ENCODE results near the gene S100B. TPM values are rescaled to one million over a fixed set of nuclear protein-coding genes. Genes with fewer than 3 reads are reported as not detected.

The S100B gene
- total and polyA plus RNA-seq, 4 donors, result 0.79 to 1.4 (median 1.1) TPM

- TF ChIP-seq REST (IDR thresholded peaks at IDR 0.05), result no peak
- no peak for TF ChIP-seq ATF3 (IDR thresholded peaks at IDR 0.05)
- no peak for TF ChIP-seq SP1 (IDR thresholded peaks at IDR 0.05)
- no peak for TF ChIP-seq RAD21 (IDR thresholded peaks at IDR 0.05)
- no peak for TF ChIP-seq TAF1 (conservative IDR thresholded peaks at IDR 0.05)
- no peak for TF ChIP-seq JUND (IDR thresholded peaks at IDR 0.05)
Measured at GRCh38 chr21:46619846-46620245, 15.0 kb upstream of the S100B start (continued).

- Histone ChIP-seq H3K9me3 (ENCODE audit: control insufficient read depth in 4 of 4, low read length in 3 of 4) (no peaks in the 10 kb centered on the region), H3K9ac (ENCODE audit: low read depth in 1 of 2, low read length in 2 of 2) (no peak overlapping the region), H3K36me3 (ENCODE audit: control insufficient read depth in 4 of 4, insufficient read depth in 3 of 4, low read depth in 1 of 4, low read length in 3 of 4) (no peaks in the 10 kb centered on the region), H3K4me1 (ENCODE audit: control insufficient read depth in 4 of 4, insufficient read depth in 4 of 4, low read length in 3 of 4) (no peaks in the 10 kb centered on the region), H3K27ac (ENCODE audit: low read depth in 1 of 2, low read length in 2 of 2) (no peak overlapping the region), H3K27me3 (ENCODE audit: control insufficient read depth in 4 of 4, insufficient read depth in 4 of 4, low read length in 3 of 4) (peaks cover 0 to 3% (median 0%) of the 10 kb centered on the region in 4 donors), H3K4me3 (ENCODE audit: low read depth in 1 of 3, low read length in 3 of 3) (no peak overlapping the region)
- no peak for DNase-seq (ENCODE audit: low spot score)
- WGBS, result 88% methylated on average over 5 of the region's 5 CpGs
- TF ChIP-seq ATF3 (IDR thresholded peaks at IDR 0.05) (no peak), GABPA (IDR thresholded peaks at IDR 0.05 in 1 of 2, conservative IDR thresholded peaks at IDR 0.05 in 1 of 2) (no peak), EGR1 (IDR thresholded peaks at IDR 0.05; ENCODE audit: low read depth in 2 of 2) (no peak)
Measured at GRCh38 chr21:46618738-46619379, 14.0 kb upstream of the S100B start.

GRCh38 chr21:46617267-46618051 is 12.6 kb upstream of the S100B start:
- no peaks in the 10 kb centered on the region for H3K4me1 ChIP-seq (ENCODE audit: control insufficient read depth in 4 of 4, insufficient read depth in 4 of 4, low read length in 3 of 4)
- H3K36me3 ChIP-seq (ENCODE audit: control insufficient read depth in 4 of 4, insufficient read depth in 3 of 4, low read depth in 1 of 4, low read length in 3 of 4), result no peaks in the 10 kb centered on the region
- TF ChIP-seq ATF3 (IDR thresholded peaks at IDR 0.05) (no peak), HNF4A (conservative IDR thresholded peaks at IDR 0.05) (no peak), JUND (IDR thresholded peaks at IDR 0.05) (no peak), TAF1 (conservative IDR thresholded peaks at IDR 0.05) (no peak), CTCF (IDR thresholded peaks at IDR 0.05; ENCODE audit: low read depth, low read length, missing input control) (no peak), SP1 (IDR thresholded peaks at IDR 0.05) (no peak)
- no peaks in the 10 kb centered on the region for H3K9me3 ChIP-seq (ENCODE audit: control insufficient read depth in 4 of 4, low read length in 3 of 4)
- WGBS, result 83% methylated on average over 6 of the region's 6 CpGs
- H3K4me3 ChIP-seq (ENCODE audit: low read depth in 1 of 3, low read length in 3 of 3), result no peak overlapping the region
- H3K27ac ChIP-seq (ENCODE audit: low read depth in 1 of 2, low read length in 2 of 2), result no peak overlapping the region
- peaks cover 0 to 3% (median 0%) of the 10 kb centered on the region in 4 donors for H3K27me3 ChIP-seq (ENCODE audit: control insufficient read depth in 4 of 4, insufficient read depth in 4 of 4, low read length in 3 of 4)
- H3K9ac ChIP-seq (ENCODE audit: low read depth in 1 of 2, low read length in 2 of 2), result no peak overlapping the region
- DNase-seq (ENCODE audit: low spot score), result no peak
